ENCODE data around the gene AKT3. TPM values are rescaled to one million over a fixed set of nuclear protein-coding genes. Genes with fewer than 3 reads are reported as not detected.

The AKT3 gene
- polyA plus RNA-seq, 1 donor (not counting 4 experiments of a cell fraction or from before 2014, with no cell fraction given), result 2.9 TPM

DNA sequence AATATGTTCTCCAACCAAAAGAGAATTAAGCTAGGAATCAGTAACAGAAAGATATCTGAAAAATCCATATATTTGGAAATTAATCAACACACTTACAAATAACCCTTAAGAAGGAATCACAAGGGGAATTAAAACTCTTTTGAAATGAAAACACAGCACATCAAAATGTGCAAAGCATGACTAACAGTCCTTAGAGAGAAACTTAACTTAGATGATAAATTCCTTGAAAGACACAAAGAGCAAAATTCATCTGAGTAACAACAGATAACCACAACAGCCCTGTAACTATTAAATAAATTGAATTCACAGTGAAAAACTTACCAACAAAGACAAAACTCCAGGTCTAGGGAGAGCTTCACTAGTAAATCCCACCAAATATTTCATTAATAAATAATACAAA lies 310.4 kb downstream of the AKT3 start:
- H3K27ac ChIP-seq (ENCODE audit: control insufficient read depth, insufficient read depth, low read length), result no peak overlapping the region
- no peaks in the 10 kb centered on the region for H3K9me3 ChIP-seq (ENCODE audit: control insufficient read depth, low read depth, low read length)
- no peaks in the 10 kb centered on the region for H3K79me2 ChIP-seq (ENCODE audit: control insufficient read depth, insufficient read depth, low read length)
- no peak overlapping the region for H3K4me3 ChIP-seq (ENCODE audit: control insufficient read depth in 2 of 3, extremely low read depth in 1 of 3, insufficient read depth in 2 of 3, low read depth in 1 of 3, low read length in 3 of 3)
- no peak for FAIRE-seq
- no peak overlapping the region for H3K4me2 ChIP-seq (ENCODE audit: control insufficient read depth, extremely low read depth, insufficient read depth, low read depth, low read length)
- no peaks in the 10 kb centered on the region for H3K27me3 ChIP-seq (ENCODE audit: control insufficient read depth, extremely low read depth, insufficient read depth, low read length)
- no peak overlapping the region for H2AFZ ChIP-seq (ENCODE audit: control insufficient read depth, low read length)
- H3K4me1 ChIP-seq (ENCODE audit: control insufficient read depth, extremely low read depth, insufficient read depth, low read length), result no peaks in the 10 kb centered on the region
- dilution Hi-C loops (cut with MboI; ENCODE audit: extremely low pct_ligation_motif_present, low sequenced_read_pairs), result no loop called here
- no peaks in the 10 kb centered on the region for H3K36me3 ChIP-seq (ENCODE audit: control insufficient read depth in 2 of 2, extremely low read depth in 1 of 2, insufficient read depth in 2 of 2, low read length in 2 of 2)
- H4K20me1 ChIP-seq (ENCODE audit: control insufficient read depth, extremely low read depth, insufficient read depth, low read length), result no peaks in the 10 kb centered on the region
- no peak for DNase-seq (ENCODE audit: low read depth, low spot score)
- TF ChIP-seq, protein P1, sequence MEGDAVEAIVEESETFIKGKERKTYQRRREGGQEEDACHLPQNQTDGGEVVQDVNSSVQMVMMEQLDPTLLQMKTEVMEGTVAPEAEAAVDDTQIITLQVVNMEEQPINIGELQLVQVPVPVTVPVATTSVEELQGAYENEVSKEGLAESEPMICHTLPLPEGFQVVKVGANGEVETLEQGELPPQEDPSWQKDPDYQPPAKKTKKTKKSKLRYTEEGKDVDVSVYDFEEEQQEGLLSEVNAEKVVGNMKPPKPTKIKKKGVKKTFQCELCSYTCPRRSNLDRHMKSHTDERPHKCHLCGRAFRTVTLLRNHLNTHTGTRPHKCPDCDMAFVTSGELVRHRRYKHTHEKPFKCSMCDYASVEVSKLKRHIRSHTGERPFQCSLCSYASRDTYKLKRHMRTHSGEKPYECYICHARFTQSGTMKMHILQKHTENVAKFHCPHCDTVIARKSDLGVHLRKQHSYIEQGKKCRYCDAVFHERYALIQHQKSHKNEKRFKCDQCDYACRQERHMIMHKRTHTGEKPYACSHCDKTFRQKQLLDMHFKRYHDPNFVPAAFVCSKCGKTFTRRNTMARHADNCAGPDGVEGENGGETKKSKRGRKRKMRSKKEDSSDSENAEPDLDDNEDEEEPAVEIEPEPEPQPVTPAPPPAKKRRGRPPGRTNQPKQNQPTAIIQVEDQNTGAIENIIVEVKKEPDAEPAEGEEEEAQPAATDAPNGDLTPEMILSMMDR (optimal IDR thresholded peaks at IDR 0.05 in 1 of 3, IDR thresholded peaks at IDR 0.05 in 1 of 3, conservative IDR thresholded peaks at IDR 0.05 in 1 of 3; ENCODE audit: extremely low read depth in 1 of 3, insufficient read depth in 2 of 3, low read length in 3 of 3), result no peak
- TF ChIP-seq EZH2 (IDR thresholded peaks at IDR 0.05; ENCODE audit: low read length), result no peak
- no peaks in the 10 kb centered on the region for H3K9me1 ChIP-seq (ENCODE audit: control insufficient read depth, extremely low read depth, insufficient read depth, low read length)
- no peak overlapping the region for H3K9ac ChIP-seq (ENCODE audit: control insufficient read depth, extremely low read depth, insufficient read depth, low read length)

DNA sequence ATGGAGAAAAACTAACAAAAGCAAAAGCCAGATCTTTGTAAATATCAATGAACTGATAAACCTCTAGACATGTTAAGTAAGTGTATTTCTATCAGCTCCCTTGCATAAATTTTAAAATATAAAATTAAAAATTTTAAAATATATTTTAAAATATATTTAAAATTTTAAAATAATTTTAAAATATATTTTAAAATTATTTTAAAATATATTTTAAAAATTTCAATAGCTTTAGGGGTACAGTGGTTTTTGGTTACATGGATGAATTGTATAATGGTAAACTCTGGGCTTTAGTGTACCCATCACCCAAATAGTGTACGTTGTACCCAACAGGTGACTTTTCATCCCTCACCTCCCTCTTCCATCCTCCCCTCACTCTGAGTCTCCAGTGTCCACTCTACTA lies 315.0 kb downstream of the AKT3 start:
- FAIRE-seq, result no peak
- no peaks in the 10 kb centered on the region for H3K27me3 ChIP-seq (ENCODE audit: control insufficient read depth, extremely low read depth, insufficient read depth, low read length)

More for the DNA sequence above, 315.0 kb downstream of the AKT3 start:
- dilution Hi-C loops (cut with MboI; ENCODE audit: extremely low pct_ligation_motif_present, low sequenced_read_pairs), result no loop called here
- DNase-seq (ENCODE audit: low read depth, low spot score), result no peak
- Histone ChIP-seq H3K9ac (ENCODE audit: control insufficient read depth, extremely low read depth, insufficient read depth, low read length) (no peak overlapping the region), H3K9me3 (ENCODE audit: control insufficient read depth, low read depth, low read length) (no peaks in the 10 kb centered on the region), H3K4me1 (ENCODE audit: control insufficient read depth, extremely low read depth, insufficient read depth, low read length) (no peaks in the 10 kb centered on the region), H3K4me3 (ENCODE audit: control insufficient read depth in 2 of 3, extremely low read depth in 1 of 3, insufficient read depth in 2 of 3, low read depth in 1 of 3, low read length in 3 of 3) (no peak overlapping the region), H3K4me2 (ENCODE audit: control insufficient read depth, extremely low read depth, insufficient read depth, low read depth, low read length) (no peak overlapping the region), H3K27ac (ENCODE audit: control insufficient read depth, insufficient read depth, low read length) (no peak overlapping the region), H3K79me2 (ENCODE audit: control insufficient read depth, insufficient read depth, low read length) (no peaks in the 10 kb centered on the region), H3K36me3 (ENCODE audit: control insufficient read depth in 2 of 2, extremely low read depth in 1 of 2, insufficient read depth in 2 of 2, low read length in 2 of 2) (no peaks in the 10 kb centered on the region), H2AFZ (ENCODE audit: control insufficient read depth, low read length) (no peak overlapping the region), H4K20me1 (ENCODE audit: control insufficient read depth, extremely low read depth, insufficient read depth, low read length) (no peaks in the 10 kb centered on the region), H3K9me1 (ENCODE audit: control insufficient read depth, extremely low read depth, insufficient read depth, low read length) (no peaks in the 10 kb centered on the region)
- TF ChIP-seq, protein P1 (optimal IDR thresholded peaks at IDR 0.05 in 1 of 3, IDR thresholded peaks at IDR 0.05 in 1 of 3, conservative IDR thresholded peaks at IDR 0.05 in 1 of 3; ENCODE audit: extremely low read depth in 1 of 3, insufficient read depth in 2 of 3, low read length in 3 of 3), result no peak
- no peak for TF ChIP-seq EZH2 (IDR thresholded peaks at IDR 0.05; ENCODE audit: low read length)
